CD4-positive, alpha-beta T cell (primary cell): Measurements from ENCODE around the gene SLC31A1. TPM values are rescaled to one million over a fixed set of nuclear protein-coding genes. Genes with fewer than 3 reads are reported as not detected.
"Not testable (repeated sequence)": the region's sequence is repeated elsewhere in the genome, so short reads cannot be mapped to it uniquely, and the experiment has no call there.

Experiments
- ATAC-seq: fragments of 200-7000 bp; cut with Tn5 transposase; one replicate; pipeline ENCODE4 v1.10.0; 2022; ENCODE audit warnings: mild to moderate bottlenecking; ENCODE audit not compliant: poor library complexity
- CTCF ChIA-PET: fragments of 350-600 bp; sonication (Branson Sonifier 250); formaldehyde crosslinking; loops from one replicate; lab custom pipeline; 2021; ENCODE audit warnings: antibody characterized with exemption, inconsistent platforms; lab: Charles Lee
- POLR2A ChIA-PET: fragments of 350-600 bp; sonication (Branson Sonifier 250); formaldehyde crosslinking; loops from one replicate; lab custom pipeline; 2021; ENCODE audit warnings: antibody characterized with exemption, inconsistent platforms; lab: Charles Lee
- DNase-seq, 14 experiments: peaks; one replicate each; pipeline ENCODE4 v3.0.0-alpha.2; 2013 to 2020; ENCODE audit warnings: mixed read lengths in 2 of 14
- H3K27ac ChIP-seq, 2 donors: one replicate each; pipeline versions ENCODE4 v1.5.1 to v1.7.0; 2013; ENCODE audit warnings: low read length in 2 of 2, low read depth in 1 of 2, mild to moderate bottlenecking in 1 of 2
- H3K27me3 ChIP-seq, 2 experiments: 1 replicate in 1 of 2; 2 replicates in 1 of 2; pipeline versions ENCODE4 v1.6.1 to v1.7.0; 2013; ENCODE audit warnings: low read length in 2 of 2, control low read depth in 1 of 2, mild to moderate bottlenecking in 1 of 2, moderate library complexity in 1 of 2; ENCODE audit not compliant: insufficient read depth in 2 of 2, control insufficient read depth in 1 of 2
- H3K36me3 ChIP-seq: one replicate; pipeline ENCODE4 v1.6.1; 2013; ENCODE audit warnings: low read length, control low read depth; ENCODE audit not compliant: insufficient read depth
- H3K4me1 ChIP-seq: one replicate; pipeline ENCODE4 v1.6.1; 2013; ENCODE audit warnings: low read length, control low read depth; ENCODE audit not compliant: insufficient read depth
- H3K4me3 ChIP-seq: one replicate; pipeline ENCODE4 v1.5.1; 2013; ENCODE audit warnings: mild to moderate bottlenecking, low read length, moderate library complexity
- H3K9me3 ChIP-seq, 2 experiments: 1 replicate in 1 of 2; 2 replicates in 1 of 2; pipeline versions ENCODE4 v1.6.1 to v1.7.0; 2013; ENCODE audit warnings: low read length in 2 of 2, mild to moderate bottlenecking in 2 of 2, control low read depth in 1 of 2, moderate library complexity in 1 of 2; ENCODE audit not compliant: control insufficient read depth in 1 of 2, insufficient read depth in 1 of 2
- H3K27ac Mint-ChIP-seq: one replicate; pipeline ENCODE4 v1.8.0; 2020; ENCODE audit warnings: mixed read lengths
- H3K27me3 Mint-ChIP-seq: one replicate; pipeline ENCODE4 v1.8.0; 2021; ENCODE audit warnings: mixed read lengths
- H3K36me3 Mint-ChIP-seq: one replicate; pipeline ENCODE4 v1.8.0; 2021; ENCODE audit warnings: low read depth, mixed read lengths
- H3K4me1 Mint-ChIP-seq: one replicate; pipeline ENCODE4 v1.8.0; 2021; ENCODE audit warnings: low read depth, mixed read lengths
- H3K4me3 Mint-ChIP-seq: one replicate; pipeline ENCODE4 v1.8.0; 2020; ENCODE audit warnings: mild to moderate bottlenecking, mixed read lengths
- H3K9me3 Mint-ChIP-seq: one replicate; pipeline ENCODE4 v1.8.0; 2020; ENCODE audit warnings: mixed read lengths
- CTCF ChIP-seq: fragments of 200-600 bp; IDR thresholded peaks from one replicate; pipeline ENCODE4 v1.8.0; 2022; ENCODE audit warnings: antibody characterized with exemption, mild to moderate bottlenecking
- intact Hi-C, 2 experiments: fragments of 100-400 bp; cut with DNase I in 1 of 2; cut with micrococcal nuclease in 1 of 2; formaldehyde crosslinking; loops; one replicate each; pipeline versions ENCODE4 v1.15.1 to v1.9.0; 2023 to 2025; cut with DNase I, micrococcal nuclease
- total RNA-seq, 174 experiments: library from RNA in 2 of 174; stranded (reverse) in 2 of 174; gene quantifications; one replicate each; pipeline ENCODE4 v1.2.3 and lab custom pipeline; 2021 to 2026

Gene SLC31A1
- total RNA-seq, 2 experiments from 2014 or later, result 12.1 to 12.3 TPM

DNA sequence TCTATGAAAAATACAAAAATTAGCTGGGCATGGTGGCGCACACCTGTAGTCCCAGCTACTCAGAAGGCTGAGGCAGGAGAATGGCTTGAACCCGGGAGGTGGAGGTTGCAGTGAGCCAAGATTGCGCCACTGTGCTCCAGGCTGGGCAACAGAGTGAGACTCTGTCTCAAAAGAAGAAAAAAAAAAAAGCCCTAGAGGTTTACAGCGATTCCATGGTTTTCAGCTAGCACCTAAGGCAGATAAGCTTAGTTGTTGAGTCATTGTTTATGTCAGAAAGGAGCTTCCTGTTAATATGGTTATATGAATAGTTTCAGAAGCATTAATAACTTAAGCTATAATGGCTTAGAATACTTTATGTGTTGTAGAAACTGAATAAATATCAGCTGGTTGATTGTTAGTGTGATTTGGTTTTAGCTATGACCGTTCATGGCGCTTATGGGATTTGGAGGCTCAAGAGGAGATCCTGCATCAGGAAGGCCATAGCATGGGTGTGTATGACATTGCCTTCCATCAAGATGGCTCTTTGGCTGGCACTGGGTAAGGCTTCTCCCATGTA, 68.8 kb downstream of the SLC31A1 start:
- no peaks in the 10 kb centered on the region for H3K27me3 Mint-ChIP-seq
- no peak for TF ChIP-seq CTCF
- H3K36me3 ChIP-seq, result peaks cover 77% of the 10 kb centered on the region
- DNase-seq, result no peak
- peaks cover 80% of the 10 kb centered on the region for H3K36me3 Mint-ChIP-seq
- intact Hi-C loops, result no loop called here
- H3K9me3 Mint-ChIP-seq, result no peaks in the 10 kb centered on the region
- H3K4me3 ChIP-seq, result no peak overlapping the region
- no peak overlapping the region for H3K27ac Mint-ChIP-seq
- ChIA-PET POLR2A (no interaction called here), CTCF (no interaction called here)
- no peaks in the 10 kb centered on the region for H3K27me3 ChIP-seq
- H3K27ac ChIP-seq, result no peak overlapping the region
- H3K4me1 ChIP-seq, result no peaks in the 10 kb centered on the region
- H3K4me1 Mint-ChIP-seq, result no peaks in the 10 kb centered on the region
- no peak for ATAC-seq
- H3K4me3 Mint-ChIP-seq, result no peak overlapping the region
- no peaks in the 10 kb centered on the region for H3K9me3 ChIP-seq

GRCh38 chr9:113293285-113293878, 72.0 kb downstream of the SLC31A1 start:
- Mint-ChIP-seq H3K27ac (no peak overlapping the region), H3K27me3 (no peaks in the 10 kb centered on the region), H3K4me1 (no peaks in the 10 kb centered on the region), H3K4me3 (no peak overlapping the region), H3K36me3 (peaks cover 53% of the 10 kb centered on the region), H3K9me3 (no peaks in the 10 kb centered on the region)
- DNase-seq (no peak), ATAC-seq (no peak)
- Histone ChIP-seq H3K27me3 (no peaks in the 10 kb centered on the region), H3K9me3 (no peaks in the 10 kb centered on the region), H3K4me3 (no peak overlapping the region), H3K4me1 (no peaks in the 10 kb centered on the region), H3K36me3 (peaks cover 47% of the 10 kb centered on the region), H3K27ac (no peak overlapping the region)
- ChIA-PET CTCF (no interaction called here), POLR2A (no interaction called here)
- TF ChIP-seq CTCF, result no peak
- intact Hi-C loops, result no loop called here

DNA sequence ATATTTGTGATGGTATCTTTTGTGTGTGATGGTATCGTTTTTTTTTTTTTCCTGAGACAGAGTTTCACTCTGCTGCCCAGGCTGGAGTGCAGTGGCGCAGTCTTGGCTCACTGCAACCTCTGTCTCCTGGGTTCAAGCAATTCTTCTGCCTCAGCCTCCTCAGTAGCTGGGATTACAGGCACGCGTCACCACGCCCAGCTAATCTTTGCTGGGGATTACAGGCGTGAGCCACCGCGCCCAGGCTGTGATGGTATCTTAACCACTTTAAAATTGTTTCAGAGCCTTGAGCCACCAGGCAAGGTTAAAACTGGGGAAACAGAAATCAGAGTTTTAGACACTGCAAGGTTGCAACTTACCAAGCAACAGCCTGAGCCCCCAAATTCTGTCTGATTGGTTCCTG, 74.9 kb downstream of the SLC31A1 start:
- POLR2A ChIA-PET, result interaction anchor here (0.6 kb wide), 1 partner anchor 114 kb away, joined by 3 read pairs; no protein-coding TSS in a partner anchor
- H3K9me3 Mint-ChIP-seq, H3K9me3 ChIP-seq, H3K4me3 Mint-ChIP-seq, H3K27ac ChIP-seq, H3K27me3 Mint-ChIP-seq, H3K4me1 Mint-ChIP-seq, intact Hi-C loops, CTCF ChIA-PET, H3K27me3 ChIP-seq, H3K27ac Mint-ChIP-seq, DNase-seq, H3K4me1 ChIP-seq, H3K4me3 ChIP-seq, ATAC-seq: not testable (repeated sequence)
- peaks cover 19% of the 10 kb centered on the region for H3K36me3 ChIP-seq
- H3K36me3 Mint-ChIP-seq, result peaks cover 26% of the 10 kb centered on the region
